ENCODE results near the gene MTR. TPM values are rescaled to one million over a fixed set of nuclear protein-coding genes. Genes with fewer than 3 reads are reported as not detected.

Gene MTR
- total RNA-seq, 4 donors from 2014 or later: 43.2 to 78.3 (median 47.0) TPM

DNA sequence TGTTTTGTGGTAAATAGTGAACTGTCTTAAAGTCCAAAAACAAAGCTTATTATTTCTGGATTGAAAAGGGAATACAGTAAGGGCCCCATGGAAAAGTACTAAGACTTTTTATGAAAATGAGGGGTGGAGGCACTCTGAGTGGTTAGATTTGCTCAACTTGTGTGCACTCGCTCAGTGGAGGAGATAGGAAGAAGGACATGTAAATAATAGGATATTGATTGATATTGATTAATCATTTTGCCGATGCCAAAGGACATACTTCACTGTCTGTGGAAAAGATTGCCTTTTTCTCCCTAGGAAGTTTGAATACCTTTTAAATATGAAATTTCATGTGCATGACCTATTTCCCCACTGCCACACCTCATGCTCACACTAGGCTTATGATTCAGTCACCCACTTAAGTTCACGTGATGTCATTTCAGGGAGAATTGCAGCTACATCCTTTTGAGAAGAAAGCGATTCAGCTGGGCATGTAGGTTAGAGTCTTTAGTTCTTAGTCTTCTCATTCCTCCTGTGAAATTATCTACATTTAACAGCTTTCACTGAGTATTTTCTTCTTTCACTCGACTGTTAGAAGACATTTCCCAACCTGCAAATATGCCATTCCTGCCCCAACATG, 5.0 kb downstream of the MTR start:
- no peaks in the 10 kb centered on the region for H3K36me3 ChIP-seq
- peaks cover 33 to 61% of the 10 kb centered on the region in 2 donors for H3K4me1 ChIP-seq
- intact Hi-C loops (cut with DNase I): no loop called here
- H3K9me3 ChIP-seq: no peaks in the 10 kb centered on the region
- no peak overlapping the region for H3K4me3 ChIP-seq (replicated peaks in 1 of 3)
- H3K27me3 ChIP-seq: no peaks in the 10 kb centered on the region
- peak overlapping the region; percentile 39 to 61 (median 55) for H3K27ac ChIP-seq
- no peak for DNase-seq
- TF ChIP-seq, protein P1, sequence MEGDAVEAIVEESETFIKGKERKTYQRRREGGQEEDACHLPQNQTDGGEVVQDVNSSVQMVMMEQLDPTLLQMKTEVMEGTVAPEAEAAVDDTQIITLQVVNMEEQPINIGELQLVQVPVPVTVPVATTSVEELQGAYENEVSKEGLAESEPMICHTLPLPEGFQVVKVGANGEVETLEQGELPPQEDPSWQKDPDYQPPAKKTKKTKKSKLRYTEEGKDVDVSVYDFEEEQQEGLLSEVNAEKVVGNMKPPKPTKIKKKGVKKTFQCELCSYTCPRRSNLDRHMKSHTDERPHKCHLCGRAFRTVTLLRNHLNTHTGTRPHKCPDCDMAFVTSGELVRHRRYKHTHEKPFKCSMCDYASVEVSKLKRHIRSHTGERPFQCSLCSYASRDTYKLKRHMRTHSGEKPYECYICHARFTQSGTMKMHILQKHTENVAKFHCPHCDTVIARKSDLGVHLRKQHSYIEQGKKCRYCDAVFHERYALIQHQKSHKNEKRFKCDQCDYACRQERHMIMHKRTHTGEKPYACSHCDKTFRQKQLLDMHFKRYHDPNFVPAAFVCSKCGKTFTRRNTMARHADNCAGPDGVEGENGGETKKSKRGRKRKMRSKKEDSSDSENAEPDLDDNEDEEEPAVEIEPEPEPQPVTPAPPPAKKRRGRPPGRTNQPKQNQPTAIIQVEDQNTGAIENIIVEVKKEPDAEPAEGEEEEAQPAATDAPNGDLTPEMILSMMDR (IDR thresholded peaks at IDR 0.05): no peak
- TF ChIP-seq POLR2A (IDR thresholded peaks at IDR 0.05): no peak
- 75 to 84% methylated on average over 5 of the region's 5 CpGs for WGBS, 2 donors

DNA sequence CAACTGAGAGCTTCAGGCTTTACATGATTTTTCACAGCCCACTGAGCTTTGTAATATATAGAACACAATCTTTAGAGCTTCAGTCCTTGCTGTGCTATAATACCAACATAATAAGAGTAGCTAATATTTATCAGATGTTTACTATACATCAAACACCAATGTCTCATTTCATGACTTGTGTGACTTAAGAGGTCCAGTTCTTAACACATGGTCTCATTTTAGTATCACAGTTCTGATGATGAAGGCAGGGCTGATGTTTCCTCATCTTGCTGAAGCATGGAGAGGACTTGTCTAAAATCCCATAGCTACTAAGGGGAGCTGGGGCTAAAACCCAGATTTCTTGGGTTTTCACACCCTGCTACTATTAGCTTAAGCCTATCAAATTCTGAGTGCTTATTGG, 5.5 kb downstream of the MTR start:
- H3K36me3 ChIP-seq: no peaks in the 10 kb centered on the region
- H3K27me3 ChIP-seq: no peaks in the 10 kb centered on the region
- H3K4me3 ChIP-seq (replicated peaks in 1 of 3): no peak overlapping the region
- H3K4me1 ChIP-seq: peaks cover 33 to 61% of the 10 kb centered on the region in 2 donors
- peak overlapping the region; percentile 39 to 61 (median 55) for H3K27ac ChIP-seq
- no peak for TF ChIP-seq POLR2A (IDR thresholded peaks at IDR 0.05)
- TF ChIP-seq, protein P1 (IDR thresholded peaks at IDR 0.05): no peak
- intact Hi-C loops (cut with DNase I): no loop called here
- H3K9me3 ChIP-seq: no peaks in the 10 kb centered on the region
- DNase-seq: no peak

DNA sequence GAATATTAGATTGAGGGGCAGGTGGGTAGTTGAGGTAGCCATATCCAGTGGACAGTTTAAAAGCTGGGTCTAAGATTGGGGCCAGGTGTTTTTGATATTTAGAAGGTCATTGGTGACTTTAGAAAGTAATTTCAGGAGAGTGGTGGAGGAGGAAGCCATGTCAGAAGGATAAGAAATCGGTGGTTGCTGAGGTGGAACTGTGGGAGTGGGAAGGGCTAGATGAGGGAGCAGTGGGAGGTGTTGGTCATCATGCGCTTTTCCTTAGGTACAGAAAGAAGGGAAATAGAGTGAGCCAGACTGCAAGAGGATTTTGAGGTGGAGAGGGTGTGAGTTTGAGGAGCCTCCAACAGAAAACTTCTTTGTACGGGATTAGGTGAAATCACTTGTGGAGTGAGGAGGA, 7.2 kb downstream of the MTR start:
- TF ChIP-seq POLR2A (IDR thresholded peaks at IDR 0.05): no peak
- TF ChIP-seq, protein P1 (IDR thresholded peaks at IDR 0.05): no peak
- no peaks in the 10 kb centered on the region for H3K36me3 ChIP-seq
- no peak for DNase-seq
- no peaks in the 10 kb centered on the region for H3K27me3 ChIP-seq
- WGBS, 2 donors: 85 to 91% methylated on average over 2 to 3 of the region's 3 CpGs
- H3K27ac ChIP-seq: peak overlapping the region in 2 of 3 donors; percentile 3 to 55
- no peaks in the 10 kb centered on the region for H3K9me3 ChIP-seq
- intact Hi-C loops (cut with DNase I): no loop called here
- H3K4me1 ChIP-seq: peaks cover 38 to 59% of the 10 kb centered on the region in 2 donors
- H3K4me3 ChIP-seq (replicated peaks in 1 of 3): no peak overlapping the region

DNA sequence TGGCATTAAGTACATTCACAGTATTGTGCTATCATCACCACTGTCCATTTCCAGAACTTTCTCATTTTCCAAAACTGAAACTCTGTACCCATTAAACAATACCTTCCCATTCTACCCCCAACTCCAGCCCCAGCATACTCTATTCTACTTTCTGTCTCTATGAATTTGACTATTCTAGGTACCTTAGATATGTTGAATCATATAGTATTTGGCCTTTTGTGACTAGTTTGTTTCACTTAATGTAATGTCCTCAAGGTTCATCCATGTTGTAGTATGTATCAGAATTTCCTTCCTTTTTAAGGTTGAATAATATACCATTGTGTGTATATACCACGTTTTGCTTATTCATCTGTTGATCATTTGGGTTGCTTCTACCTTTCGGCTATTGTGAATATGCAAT, 11.5 kb downstream of the MTR start:
- peak overlapping the region in 1 of 3 donors; percentile 50 for H3K27ac ChIP-seq
- H3K4me1 ChIP-seq: peaks cover 34 to 42% of the 10 kb centered on the region in 2 donors
- no peaks in the 10 kb centered on the region for H3K27me3 ChIP-seq
- TF ChIP-seq, protein P1 (IDR thresholded peaks at IDR 0.05): no peak
- no peak for TF ChIP-seq POLR2A (IDR thresholded peaks at IDR 0.05)
- H3K4me3 ChIP-seq (replicated peaks in 1 of 3): no peak overlapping the region
- intact Hi-C loops (cut with DNase I): no loop called here
- WGBS, 2 donors: 96% methylated on average over 2 of the region's 2 CpGs
- H3K36me3 ChIP-seq: peaks cover 11 to 12% of the 10 kb centered on the region in 2 donors
- no peaks in the 10 kb centered on the region for H3K9me3 ChIP-seq
- DNase-seq: no peak

DNA sequence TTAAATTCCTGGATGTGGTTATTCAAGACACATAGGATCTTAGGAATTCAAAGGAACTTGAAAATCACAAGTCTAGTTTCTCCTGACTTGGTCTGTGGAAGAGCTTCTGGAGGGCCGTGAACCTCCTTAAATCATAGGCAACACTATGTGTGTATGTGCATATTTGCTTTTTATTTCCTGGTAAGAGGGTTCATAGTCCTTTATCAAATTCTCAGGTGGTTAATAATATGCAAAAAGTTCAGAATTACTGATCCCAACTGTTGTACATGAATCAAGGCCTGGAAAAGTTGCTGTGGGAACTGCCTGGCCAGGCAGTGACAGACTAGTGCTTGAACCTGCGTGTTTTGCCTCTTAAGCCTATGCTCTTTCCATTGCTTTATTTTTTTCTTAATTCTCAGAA, 12.9 kb downstream of the MTR start:
- Histone ChIP-seq H3K4me3 (replicated peaks in 1 of 3) (no peak overlapping the region), H3K36me3 (peaks cover 19 to 23% of the 10 kb centered on the region in 2 donors), H3K9me3 (no peaks in the 10 kb centered on the region), H3K27ac (peak overlapping the region; percentile 30 to 74 (median 50)), H3K27me3 (no peaks in the 10 kb centered on the region), H3K4me1 (peaks cover 28 to 34% of the 10 kb centered on the region in 2 donors)
- DNase-seq: no peak
- WGBS, 2 donors: 94 to 99% methylated on average over 2 of the region's 2 CpGs
- TF ChIP-seq, protein P1 (IDR thresholded peaks at IDR 0.05): no peak
- TF ChIP-seq POLR2A (IDR thresholded peaks at IDR 0.05): no peak
- intact Hi-C loops (cut with DNase I): no loop called here

All from thyroid gland (tissue), 4 donors.